Ramos (cell line): ENCODE measurements around the gene NUBPL.
"Not testable (repeated sequence)": the region's sequence is repeated elsewhere in the genome, so short reads cannot be mapped to it uniquely, and the experiment has no call there.

Source experiments
- in situ Hi-C: fragments of 300-500 bp; cut with MboI; formaldehyde crosslinking; loops from one replicate; pipeline ENCODE4 v1.14.3; 2022; ENCODE audit warnings: low sequenced_read_pairs; ENCODE audit not compliant: unreplicated experiment

The NUBPL gene

DNA sequence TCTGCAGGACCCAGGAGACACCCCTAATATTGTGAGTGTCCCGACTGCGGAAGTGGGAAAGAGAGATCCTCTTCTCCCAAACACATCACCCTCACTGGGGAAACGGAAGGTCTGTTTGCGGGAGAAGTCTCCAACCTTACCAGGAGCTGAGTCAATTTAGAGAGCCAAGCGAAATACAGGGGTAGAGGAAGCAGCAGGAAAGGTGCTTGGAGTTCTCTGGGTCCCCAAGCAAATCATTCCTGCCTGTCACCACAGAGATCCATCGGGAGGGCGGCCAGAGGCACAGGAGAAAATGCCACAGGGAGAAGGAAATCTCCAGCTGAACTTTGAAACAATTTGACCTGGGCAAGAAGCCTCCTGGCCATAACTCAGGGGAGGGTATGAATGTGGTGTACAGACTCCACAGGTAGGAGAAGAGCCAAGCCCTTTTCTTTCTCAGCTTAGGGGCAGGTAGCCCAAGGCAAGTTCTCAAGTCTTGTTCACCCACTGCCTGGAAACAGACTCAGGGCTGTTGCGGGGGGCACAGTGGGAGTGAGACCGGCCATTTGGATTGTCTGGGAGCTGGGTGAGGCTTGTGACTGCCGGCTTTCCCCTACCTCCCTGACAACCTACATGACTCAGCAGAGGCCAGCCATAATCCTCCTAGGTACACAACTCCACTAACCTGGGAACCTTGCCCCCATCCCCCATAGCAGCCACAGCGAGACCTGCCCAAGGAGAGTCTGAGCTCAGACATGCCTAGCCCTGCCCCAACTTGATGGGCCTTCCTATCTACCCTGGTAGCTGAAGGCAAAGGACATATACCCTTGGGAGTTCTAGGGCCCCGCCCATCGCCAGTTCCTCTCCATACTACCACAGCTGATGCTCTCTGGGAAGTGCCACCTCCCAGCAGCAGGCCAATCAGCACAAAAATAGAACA is 304.0 kb downstream of the NUBPL start:
- in situ Hi-C loops, result no loop called here

DNA sequence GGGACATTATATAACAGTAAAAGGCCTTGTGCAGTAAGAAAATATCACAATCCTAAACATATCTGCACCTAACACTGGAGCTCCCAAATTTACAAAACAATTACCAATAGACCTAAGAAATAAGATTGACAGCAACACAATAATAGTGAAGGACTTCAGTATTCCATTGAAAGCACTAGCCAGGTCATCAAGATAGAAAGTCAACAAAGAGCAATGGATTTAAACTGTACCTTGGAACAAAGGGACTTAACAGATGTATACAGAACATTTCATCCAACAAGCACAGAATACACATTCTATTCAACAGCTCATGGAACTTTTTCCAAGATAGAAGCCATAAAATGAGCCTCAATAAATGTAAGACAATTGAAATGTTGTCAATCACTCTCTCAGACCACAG is 306.4 kb downstream of the NUBPL start:
- in situ Hi-C loops, result no loop called here

DNA sequence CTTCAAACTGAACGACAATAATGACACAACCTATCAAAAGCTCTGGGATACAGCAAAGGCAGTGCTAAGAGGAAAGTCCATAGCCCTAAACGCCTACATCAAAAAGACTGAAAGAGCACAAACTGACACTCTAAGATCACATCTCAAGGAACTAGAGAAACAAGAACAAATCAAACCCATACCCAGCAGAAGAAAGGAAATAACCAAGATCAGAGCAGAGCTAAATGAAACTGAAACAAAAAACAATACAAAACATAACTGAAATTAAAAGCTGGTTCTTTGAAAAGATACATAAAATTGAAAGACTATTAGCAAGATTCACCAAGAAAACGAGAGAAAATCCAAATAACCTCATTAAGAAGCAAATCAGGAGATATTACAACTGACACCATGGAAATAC is 306.9 kb downstream of the NUBPL start:
- in situ Hi-C loops, result not testable (repeated sequence)

DNA sequence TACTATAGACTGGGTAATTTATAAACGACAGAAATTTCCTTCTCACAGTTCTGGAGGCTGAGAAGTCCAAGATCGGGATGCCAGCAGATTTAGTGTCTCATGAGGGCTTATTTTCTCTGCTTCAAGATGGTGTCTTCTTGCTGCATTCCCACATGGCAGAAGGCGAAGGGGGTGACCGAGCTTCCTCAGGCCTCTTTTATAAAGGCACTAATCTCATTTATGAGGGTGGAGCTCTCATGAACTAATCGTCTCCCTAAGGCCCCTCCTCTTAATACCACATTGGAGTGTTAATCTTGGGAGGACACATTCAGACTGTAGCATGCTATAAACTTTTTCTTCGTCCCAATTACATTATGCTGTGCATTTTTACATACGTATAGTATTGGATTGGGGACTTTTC is 315.5 kb downstream of the NUBPL start:
- in situ Hi-C loops, result no loop called here

DNA sequence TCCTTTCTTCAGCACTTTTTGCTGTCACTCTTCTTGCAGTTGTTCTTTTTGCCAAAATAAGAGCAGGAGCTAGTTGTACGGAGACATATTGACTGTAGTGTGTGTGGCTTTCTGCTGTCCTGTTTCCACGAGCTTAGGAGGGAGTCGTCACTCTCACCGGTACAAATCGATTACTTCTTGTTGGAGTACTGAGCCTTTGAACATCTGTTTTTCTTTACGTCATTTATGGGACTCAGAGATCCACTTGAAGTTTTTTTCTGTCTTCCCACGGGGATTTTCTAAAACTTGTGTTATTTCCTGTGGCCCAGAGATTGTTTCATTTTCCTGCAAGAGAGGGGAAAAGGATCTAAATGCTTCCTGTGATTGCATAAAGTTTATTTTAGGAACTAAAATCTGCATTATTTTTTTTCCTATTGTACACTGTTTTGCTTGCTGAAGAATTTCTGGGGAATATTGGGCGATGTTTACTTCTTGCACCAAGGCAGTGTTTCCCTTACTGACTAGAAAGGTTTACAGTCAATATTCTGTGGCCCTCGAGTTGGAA is 316.1 kb downstream of the NUBPL start:
- in situ Hi-C loops, result no loop called here

DNA sequence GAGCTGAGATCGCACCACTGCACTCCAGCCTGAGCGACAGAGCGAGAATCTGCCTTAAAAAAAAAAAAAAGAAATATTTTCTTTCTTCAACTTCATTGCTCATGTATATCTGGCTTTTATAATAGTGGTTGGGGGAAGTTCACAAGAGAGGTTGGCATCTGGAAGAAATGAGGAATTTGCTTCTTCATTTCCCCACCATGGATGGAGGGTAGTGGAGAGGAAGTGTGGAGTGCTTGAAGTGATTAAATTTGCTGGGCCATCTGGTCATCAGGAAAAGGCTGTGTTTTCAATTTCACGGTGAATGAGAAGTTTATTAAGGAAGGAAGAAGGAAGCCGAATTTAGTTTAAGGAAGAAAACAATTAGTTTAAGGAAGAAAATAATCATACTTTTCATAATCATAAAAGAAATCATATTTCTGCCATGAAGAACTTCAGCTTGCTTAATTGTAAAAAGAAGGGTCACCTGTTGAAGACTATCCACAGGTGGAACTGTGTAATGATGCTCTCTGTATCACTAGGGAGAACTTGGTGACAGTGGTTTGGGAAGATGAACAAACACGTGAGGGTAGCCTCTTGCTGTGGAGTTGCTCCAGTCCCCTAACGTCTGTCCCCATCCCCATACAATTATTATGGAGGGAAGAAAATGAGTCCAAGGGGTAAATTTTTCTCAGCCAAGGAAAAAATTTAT is 318.6 kb downstream of the NUBPL start:
- in situ Hi-C loops, result no loop called here

DNA sequence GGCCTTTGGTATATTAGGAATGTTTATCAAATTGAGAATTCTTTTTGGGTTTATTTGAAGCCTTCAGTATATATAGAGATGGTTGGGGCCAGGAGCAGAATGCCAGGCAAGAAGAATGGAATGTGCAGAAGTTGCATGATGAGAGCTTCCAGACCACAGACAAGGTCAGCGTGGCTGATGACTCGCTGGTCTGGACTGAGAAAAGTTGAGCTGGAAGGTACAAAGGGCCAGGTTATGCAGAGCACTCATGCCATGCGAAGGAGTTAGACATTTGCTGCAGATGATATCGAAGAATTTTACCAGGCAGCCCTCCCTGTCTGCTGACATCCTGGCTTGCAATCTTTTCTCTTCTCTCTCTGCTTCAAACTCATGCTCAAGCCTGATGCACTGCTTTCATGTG is 319.7 kb downstream of the NUBPL start:
- in situ Hi-C loops, result no loop called here

DNA sequence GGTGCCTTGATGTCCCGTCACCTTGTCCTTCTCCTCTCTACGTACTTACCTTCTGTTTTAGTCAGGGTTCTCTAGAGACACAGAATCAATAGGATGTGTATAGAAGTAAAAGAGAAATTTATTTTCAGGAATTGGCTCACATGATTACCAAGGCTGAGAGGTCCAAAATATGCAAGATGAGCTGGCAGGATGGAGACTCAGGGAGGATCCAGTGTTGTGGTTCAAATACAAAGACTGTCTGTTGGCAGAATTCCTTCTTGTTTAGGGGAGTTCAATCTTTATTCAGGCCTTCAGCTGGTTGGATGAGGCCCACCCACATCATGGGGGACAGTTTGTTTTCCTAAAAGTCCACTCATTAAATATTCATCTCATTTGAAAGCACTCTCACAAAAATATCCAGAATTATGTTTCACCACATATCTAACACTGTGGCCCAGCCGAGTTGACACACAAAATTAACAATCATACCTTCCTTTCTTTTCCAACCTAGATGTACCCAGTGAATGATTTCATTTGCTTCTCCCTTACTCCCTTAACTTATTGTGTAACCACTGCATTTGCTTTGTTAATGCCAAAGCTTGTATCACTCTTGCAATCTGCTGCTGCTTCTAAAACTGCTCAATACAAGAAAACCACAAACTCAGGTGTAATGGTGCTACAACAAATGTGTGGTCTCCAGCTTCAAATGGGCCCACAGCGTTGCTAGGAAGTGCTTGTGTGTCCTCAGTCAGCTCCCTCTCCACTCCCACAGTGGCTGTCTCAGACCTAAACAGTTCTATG is 320.5 kb downstream of the NUBPL start:
- in situ Hi-C loops, result no loop called here

DNA sequence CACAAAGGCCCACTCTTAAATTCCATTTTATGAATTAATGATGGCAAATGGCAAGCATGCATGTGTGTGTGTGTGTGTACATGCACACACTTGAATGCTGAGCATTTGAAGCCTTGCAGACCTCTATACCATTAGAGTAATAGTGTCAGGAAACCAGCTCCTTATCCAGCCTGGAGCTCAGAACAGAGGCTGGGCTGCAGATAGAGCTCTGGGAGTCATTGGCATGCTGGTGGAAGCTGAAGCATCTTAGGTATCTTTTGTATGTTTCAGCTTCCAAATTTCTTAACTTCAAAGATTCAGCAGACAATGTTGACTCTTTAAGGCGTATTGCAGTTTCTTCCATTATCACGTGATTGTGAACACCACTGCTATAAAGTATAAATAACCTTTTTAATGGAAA is 323.0 kb downstream of the NUBPL start:
- in situ Hi-C loops, result no loop called here

DNA sequence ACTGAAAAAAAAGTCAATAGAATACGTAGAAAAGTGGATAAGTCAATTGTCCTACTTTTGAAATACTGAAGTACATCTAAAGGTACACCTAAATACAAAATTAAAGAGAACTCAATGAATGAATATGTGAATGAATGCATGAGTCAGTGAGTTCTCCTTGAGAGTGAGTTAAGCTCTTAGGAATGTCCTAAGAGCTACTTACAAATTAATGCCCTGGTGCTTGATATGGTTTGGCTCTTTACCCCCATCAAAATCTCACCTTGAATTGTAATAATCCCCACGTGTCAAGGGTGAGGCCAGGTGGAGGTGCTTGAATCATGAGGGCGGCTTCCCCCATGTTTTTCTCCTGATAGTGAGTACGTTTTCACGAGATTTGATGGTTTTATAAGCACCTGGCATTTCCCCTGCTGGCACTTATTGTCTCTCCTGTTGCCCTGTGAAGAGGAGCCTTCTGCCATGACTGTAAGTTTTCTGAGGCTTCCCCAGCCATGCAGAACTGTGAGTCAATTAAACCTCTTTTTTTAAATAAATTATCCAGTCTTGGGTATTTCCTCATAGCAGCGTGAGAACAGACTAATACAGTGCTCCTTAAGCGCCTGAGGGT is 323.7 kb downstream of the NUBPL start:
- in situ Hi-C loops, result no loop called here

DNA sequence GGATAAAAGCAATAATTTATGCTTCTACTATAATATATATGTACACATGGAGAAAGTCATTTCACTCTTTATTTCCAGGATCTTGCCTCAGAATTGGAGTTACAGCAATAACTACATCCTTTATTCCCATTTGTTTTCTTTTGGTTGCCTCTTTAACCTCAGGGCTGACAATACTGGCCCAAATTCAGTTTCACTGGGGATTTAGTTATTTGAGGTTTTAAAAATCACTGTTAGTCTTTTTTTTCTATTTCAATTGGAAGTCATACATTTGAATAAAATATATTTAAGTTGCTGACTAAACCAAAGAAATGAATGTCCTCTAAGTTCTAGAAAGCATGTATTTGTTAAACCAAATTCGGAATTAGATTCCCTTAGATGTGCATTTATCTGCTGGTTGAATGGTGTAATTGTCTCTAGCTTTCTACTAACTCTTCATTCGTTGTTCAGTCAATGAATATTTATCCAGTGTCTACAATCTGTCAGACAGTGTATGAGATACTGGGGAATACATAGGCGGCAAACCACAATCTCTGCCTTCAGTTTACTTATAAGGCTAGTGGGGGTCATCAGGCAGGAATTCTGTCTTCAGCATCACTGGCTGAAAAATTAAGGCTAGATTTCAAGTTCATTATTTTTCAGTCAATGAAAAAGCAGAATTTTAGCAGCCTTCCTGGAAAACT is 325.1 kb downstream of the NUBPL start:
- in situ Hi-C loops, result no loop called here

DNA sequence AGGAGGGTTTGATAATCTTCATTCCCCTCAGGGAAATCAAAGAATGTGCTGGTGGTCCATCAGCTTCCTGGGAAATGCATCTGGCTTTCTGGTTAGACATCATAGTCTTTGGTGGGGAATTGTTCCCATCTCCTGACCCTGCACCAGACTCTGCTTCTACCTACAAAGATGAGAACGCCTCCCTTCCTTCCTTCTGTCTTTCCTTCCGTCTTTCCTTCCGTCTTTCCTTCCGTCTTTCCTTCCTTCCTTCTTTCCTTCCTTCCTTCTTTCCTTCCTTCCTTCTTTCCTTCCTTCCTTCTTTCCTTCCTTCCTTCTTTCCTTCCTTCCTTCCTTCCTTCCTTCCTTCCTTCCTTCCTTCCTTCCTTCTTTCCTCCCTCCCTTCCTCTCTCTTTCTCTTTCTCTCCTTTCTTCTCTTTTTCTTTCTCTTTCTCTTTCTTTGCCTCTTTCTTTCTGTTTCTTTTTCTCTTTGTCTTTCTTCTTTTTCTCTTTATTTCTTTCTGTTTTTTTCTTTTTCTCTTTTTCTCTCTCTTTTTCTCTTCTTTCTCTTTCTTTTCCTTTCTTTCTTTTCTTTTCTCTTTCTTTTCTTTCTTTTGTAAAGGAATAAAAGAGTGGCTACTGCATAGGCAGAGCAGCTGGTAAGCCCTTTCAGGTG is 326.9 kb downstream of the NUBPL start:
- in situ Hi-C loops, result no loop called here

DNA sequence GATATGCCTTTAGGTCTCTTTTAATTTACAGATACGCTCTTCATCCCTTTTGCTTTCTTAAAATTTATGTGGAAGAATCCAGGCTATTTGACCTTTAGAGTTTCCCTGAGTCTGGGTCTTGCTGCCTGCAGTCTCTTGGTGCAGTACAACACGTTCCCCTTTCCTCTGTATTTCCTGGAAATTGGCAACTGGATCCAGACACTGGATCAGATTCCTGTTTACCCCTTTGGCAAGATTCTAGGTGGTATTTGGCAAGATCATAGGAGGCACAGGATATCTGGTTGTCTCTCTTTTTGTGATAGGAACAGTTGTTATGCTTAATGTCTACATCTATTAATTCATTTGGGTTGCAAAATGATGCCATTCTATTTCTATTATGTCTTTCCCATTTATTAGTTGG is 328.1 kb downstream of the NUBPL start:
- in situ Hi-C loops, result no loop called here

DNA sequence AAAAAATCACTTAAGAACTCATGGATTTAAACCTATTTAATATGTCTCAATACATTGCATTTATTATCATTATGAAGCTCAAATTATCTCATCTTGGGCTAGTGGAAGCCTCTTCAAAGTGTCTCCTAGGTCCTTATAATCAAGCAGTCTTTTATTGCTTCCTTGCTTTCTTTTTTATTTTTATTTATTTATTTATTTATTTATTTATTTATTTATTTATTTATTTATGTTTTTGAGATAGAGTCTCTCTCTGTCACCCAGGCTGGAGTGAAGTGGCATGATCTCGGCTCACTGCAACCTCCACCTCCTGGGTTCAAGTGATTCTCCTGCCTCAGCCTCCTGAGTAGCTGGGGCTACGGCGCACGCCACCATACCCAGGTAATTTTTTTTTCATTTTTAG is 329.0 kb downstream of the NUBPL start:
- in situ Hi-C loops, result not testable (repeated sequence)

DNA sequence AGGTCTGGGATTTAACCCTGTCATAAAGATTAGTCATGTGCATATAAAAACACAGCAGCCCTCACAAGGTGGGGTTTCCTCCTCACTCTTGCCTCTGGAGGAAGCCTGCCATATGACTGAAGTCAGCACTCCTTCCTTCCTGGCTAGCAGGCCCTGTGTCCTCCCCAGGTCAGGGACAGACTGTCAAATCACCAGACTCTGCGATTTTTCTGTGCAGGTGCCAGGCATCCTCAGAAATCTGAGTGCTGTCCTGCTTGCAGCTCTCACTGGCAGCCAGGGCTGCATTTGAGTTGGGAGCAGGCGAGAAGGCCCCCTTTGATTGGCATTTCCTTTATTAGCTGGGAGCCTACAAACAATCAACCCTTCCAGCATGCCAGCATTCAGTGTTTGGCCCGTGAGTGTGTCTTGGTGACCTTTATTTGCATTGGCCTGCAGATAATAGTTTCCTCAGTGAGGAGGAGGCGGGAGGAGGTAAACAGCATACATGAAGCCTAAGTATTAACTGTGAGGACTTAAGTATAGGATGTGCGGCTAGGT is 332.1 kb downstream of the NUBPL start:
- in situ Hi-C loops, result no loop called here

DNA sequence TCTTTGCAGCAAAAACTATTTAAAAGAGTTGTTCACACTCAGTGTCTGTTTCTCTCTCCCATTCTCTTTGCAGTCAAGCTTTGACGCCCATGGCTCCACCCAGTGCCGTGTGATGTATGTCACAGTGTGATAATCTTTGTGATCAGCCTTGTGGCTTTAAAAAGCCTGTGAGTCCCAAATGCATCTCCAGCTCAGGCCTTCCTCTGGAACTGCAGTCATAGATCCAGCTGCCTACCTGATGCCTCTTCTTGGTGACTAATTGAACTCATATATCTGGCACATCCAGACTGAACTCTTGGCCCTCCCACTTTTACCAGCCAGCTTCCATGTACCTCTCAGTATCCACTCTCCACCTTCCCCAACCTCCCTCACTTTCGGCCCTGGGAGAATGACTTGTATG is 333.1 kb downstream of the NUBPL start:
- in situ Hi-C loops, result no loop called here

DNA sequence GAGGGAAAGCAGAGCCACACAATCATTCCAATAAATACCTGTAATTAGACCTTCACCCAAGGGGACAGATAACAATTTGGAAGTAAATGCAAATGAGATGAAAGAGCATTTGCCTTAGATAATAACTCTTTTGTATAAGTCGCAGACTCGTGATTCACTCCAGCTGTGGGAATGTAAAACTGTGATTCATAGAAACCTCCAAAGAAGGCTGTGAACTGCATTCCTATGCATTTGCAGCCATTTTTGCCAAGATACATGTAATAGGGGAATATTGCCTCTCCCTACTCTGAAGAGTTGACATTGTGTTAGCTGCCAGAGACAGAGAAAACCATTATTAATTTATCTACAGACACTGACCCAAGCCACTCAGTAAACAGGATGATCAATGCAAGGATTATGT is 334.0 kb downstream of the NUBPL start:
- in situ Hi-C loops, result no loop called here

DNA sequence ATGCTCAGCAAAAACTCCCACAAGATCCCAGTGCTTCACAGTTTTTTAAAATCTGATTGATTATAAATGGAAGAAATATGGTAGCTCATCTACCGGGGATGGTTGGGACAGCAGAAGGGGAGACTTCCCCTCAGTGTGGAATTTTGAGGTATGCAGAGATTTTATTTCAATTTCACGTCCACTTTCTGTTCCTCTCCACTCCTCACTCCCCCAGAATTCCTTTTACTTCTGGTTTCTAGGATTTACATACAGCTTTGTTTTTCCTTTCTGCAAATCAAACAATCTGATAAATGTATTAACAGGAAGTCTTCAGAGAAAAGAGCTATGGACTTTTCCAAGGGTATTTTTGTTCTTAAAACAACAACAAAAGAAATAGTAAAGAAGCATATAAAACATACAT is 334.4 kb downstream of the NUBPL start:
- in situ Hi-C loops, result no loop called here

DNA sequence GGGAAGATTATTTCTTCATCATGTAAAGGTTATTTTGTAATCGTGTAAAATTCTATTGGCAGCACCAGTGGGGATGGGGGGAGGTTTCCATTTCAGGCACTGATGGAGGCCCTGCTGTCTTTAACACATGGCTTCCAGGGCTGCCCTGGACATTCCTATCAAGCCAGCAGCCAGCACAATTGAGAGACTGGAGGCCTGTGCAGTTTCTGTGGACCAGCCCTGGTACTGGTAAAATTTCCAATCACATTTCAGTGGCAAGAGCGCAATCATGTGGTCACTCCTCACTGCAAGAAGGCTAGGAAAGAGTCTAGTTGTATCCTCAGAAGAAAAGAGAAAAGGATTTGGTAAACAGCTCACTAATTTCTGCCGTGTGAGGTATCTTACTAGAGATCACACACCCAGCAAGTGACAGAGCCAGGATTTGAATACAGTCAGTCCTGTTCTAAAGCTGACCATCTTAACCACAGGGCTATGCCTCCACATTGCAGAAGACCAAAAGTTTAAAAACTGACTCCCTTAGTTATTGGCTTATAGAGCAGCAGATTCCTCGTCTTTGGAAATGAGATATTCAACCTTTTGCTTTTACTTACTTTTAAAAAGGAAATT is 336.5 kb downstream of the NUBPL start:
- in situ Hi-C loops, result no loop called here
